Measurements from ENCODE around the gene DOCK8. TPM values are rescaled to one million over a fixed set of nuclear protein-coding genes. Genes with fewer than 3 reads are reported as not detected.

DOCK8 gene
- total RNA-seq, 4 donors from 2014 or later, result 18.1 to 33.3 (median 28.6) TPM

DNA sequence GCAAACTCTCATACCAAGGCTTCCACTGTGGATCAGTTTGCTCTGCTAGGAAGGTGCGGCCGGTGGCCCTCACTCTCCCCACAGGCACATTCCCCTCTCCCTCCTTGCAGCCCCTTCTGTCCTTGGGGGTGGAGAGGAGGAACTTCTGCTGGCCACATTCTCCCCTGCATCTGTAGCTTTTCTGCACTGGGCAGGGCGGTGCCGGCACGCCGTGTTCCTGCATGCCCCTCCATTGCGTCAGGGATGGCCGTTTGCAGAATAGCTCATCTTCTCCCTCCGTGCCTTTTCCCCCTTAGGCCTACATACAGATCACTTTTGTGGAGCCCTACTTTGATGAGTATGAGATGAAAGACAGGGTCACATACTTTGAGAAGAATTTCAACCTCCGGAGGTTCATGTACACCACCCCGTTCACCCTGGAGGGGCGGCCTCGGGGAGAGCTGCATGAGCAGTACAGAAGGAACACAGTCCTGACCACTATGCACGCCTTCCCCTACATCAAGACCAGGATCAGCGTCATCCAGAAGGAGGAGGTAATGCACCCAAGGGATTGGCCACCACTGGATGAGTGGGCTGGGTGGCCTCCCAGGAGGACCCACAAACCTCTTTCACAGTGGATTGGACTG, 231.5 kb downstream of the DOCK8 start:
- no peak for DNase-seq (ENCODE audit: low spot score)
- no peak for TF ChIP-seq CTCF (IDR thresholded peaks at IDR 0.05)
- ATAC-seq (ENCODE audit: low FRiP score), result no peak

DNA sequence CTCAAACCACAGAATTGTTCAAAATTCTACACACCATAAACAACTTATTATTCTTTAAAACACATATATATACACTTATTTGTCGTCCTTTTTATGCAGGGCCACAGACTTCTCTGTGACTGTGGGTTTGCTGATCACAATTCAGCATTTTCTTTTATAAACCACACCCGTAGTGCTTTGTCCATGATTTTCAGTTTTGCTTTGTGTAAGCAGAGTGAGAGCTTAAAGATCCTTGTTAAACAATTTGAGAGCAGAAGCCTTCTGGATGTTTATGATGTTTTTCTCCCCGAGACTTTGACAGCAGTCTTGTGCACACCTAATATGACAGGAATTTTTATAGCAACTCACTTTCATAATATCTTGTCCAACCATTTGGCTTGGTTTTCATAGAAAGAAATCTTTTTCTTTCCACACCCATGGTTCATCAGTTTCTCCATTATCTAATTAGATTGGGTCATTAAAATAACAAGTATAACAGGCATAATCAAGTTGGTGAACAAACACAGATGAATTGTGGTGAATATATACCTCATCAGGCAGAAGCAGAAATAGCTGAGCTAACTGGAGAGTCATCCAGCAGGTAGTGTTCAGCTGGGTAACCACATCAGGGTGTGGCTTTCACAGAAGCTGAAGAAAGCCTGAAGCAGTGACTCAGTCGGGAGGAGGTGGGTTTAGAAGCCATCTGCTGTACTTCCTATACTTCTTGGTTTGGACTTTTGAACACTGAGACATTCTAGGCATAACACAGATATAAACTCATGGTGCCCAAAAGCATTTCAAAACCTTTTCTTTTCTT, 232.8 kb downstream of the DOCK8 start:
- ATAC-seq (ENCODE audit: low FRiP score) (no peak), DNase-seq (ENCODE audit: low spot score) (no peak)
- TF ChIP-seq CTCF (IDR thresholded peaks at IDR 0.05), result no peak

GRCh38 chr9:450057-450456, 235.4 kb downstream of the DOCK8 start:
- DNase-seq (ENCODE audit: low spot score), result no peak
- ATAC-seq (ENCODE audit: low FRiP score), result no peak
- no peak for TF ChIP-seq CTCF (IDR thresholded peaks at IDR 0.05)

DNA sequence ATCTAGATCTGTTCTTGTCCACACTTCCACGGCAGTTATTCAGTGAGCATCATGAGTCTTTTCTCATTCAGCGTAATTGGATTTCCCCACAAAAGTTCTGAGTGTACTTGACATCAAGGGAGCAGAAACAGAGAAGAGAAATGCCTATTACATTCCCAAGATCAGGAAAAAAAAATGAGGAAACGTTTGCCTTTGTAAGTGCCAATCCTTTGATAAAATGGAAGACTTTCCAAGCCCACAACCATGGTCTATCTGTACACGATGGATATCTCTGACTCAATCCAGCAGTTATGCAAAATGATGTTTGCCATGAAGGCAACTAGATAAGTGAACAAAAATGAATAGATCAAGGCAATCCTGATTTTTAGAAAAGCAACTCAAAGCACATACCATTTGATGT, 235.9 kb downstream of the DOCK8 start:
- no peak for TF ChIP-seq CTCF (IDR thresholded peaks at IDR 0.05)
- no peak for DNase-seq (ENCODE audit: low spot score)
- ATAC-seq (ENCODE audit: low FRiP score), result no peak

GRCh38 chr9:453832-454231, 239.2 kb downstream of the DOCK8 start:
- TF ChIP-seq CTCF (IDR thresholded peaks at IDR 0.05), result no peak
- DNase-seq (ENCODE audit: low spot score) (no peak), ATAC-seq (ENCODE audit: low FRiP score) (no peak)

DNA sequence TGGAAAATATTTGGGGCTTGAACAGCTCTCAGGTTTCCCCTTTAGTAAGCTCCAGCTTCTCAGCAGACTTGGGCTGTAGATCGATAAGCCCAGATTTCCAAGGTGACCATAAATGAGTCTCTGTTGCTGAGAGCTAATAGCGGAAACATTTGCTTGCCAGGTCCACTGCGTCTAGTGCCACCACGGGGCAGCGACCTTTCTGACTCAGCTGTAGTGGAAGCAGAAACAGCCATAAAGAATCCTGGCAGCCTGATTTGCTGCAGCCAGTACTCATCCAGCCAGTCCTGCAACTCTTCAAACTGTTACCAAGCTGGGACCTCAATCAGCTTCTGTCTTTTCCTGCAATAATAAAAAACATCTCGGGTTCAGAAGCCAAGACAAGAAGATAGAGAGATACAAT, 241.7 kb downstream of the DOCK8 start:
- no peak for DNase-seq (ENCODE audit: low spot score)
- no peak for TF ChIP-seq CTCF (IDR thresholded peaks at IDR 0.05)

GRCh38 chr9:458590-458989, 243.9 kb downstream of the DOCK8 start:
- no peak for TF ChIP-seq CTCF (IDR thresholded peaks at IDR 0.05)
- DNase-seq (ENCODE audit: low spot score), result no peak
- no peak for ATAC-seq (ENCODE audit: low FRiP score)

More for the DNA sequence above, 241.7 kb downstream of the DOCK8 start:
- no peak for ATAC-seq (ENCODE audit: low FRiP score)
